CD4-positive, alpha-beta T cell (primary cell): ENCODE measurements around the gene PHF21B. TPM values are rescaled to one million over a fixed set of nuclear protein-coding genes. Genes with fewer than 3 reads are reported as not detected.

ENCODE experiments used
- ATAC-seq: fragments of 200-7000 bp; cut with Tn5 transposase; one replicate; pipeline ENCODE4 v1.10.0; 2022; ENCODE audit warnings: mild to moderate bottlenecking; ENCODE audit not compliant: poor library complexity
- CTCF ChIA-PET: fragments of 350-600 bp; sonication (Branson Sonifier 250); formaldehyde crosslinking; loops from one replicate; lab custom pipeline; 2021; ENCODE audit warnings: antibody characterized with exemption, inconsistent platforms; lab: Charles Lee
- POLR2A ChIA-PET: fragments of 350-600 bp; sonication (Branson Sonifier 250); formaldehyde crosslinking; loops from one replicate; lab custom pipeline; 2021; ENCODE audit warnings: antibody characterized with exemption, inconsistent platforms; lab: Charles Lee
- DNase-seq, 14 experiments: peaks; one replicate each; pipeline ENCODE4 v3.0.0-alpha.2; 2013 to 2020; ENCODE audit warnings: mixed read lengths in 2 of 14
- H3K27ac ChIP-seq, 2 donors: one replicate each; pipeline versions ENCODE4 v1.5.1 to v1.7.0; 2013; ENCODE audit warnings: low read length in 2 of 2, low read depth in 1 of 2, mild to moderate bottlenecking in 1 of 2
- H3K27me3 ChIP-seq, 2 experiments: 1 replicate in 1 of 2; 2 replicates in 1 of 2; pipeline versions ENCODE4 v1.6.1 to v1.7.0; 2013; ENCODE audit warnings: low read length in 2 of 2, control low read depth in 1 of 2, mild to moderate bottlenecking in 1 of 2, moderate library complexity in 1 of 2; ENCODE audit not compliant: insufficient read depth in 2 of 2, control insufficient read depth in 1 of 2
- H3K36me3 ChIP-seq: one replicate; pipeline ENCODE4 v1.6.1; 2013; ENCODE audit warnings: low read length, control low read depth; ENCODE audit not compliant: insufficient read depth
- H3K4me1 ChIP-seq: one replicate; pipeline ENCODE4 v1.6.1; 2013; ENCODE audit warnings: low read length, control low read depth; ENCODE audit not compliant: insufficient read depth
- H3K4me3 ChIP-seq: one replicate; pipeline ENCODE4 v1.5.1; 2013; ENCODE audit warnings: mild to moderate bottlenecking, low read length, moderate library complexity
- H3K9me3 ChIP-seq, 2 experiments: 1 replicate in 1 of 2; 2 replicates in 1 of 2; pipeline versions ENCODE4 v1.6.1 to v1.7.0; 2013; ENCODE audit warnings: low read length in 2 of 2, mild to moderate bottlenecking in 2 of 2, control low read depth in 1 of 2, moderate library complexity in 1 of 2; ENCODE audit not compliant: control insufficient read depth in 1 of 2, insufficient read depth in 1 of 2
- H3K27ac Mint-ChIP-seq: one replicate; pipeline ENCODE4 v1.8.0; 2020; ENCODE audit warnings: mixed read lengths
- H3K27me3 Mint-ChIP-seq: one replicate; pipeline ENCODE4 v1.8.0; 2021; ENCODE audit warnings: mixed read lengths
- H3K36me3 Mint-ChIP-seq: one replicate; pipeline ENCODE4 v1.8.0; 2021; ENCODE audit warnings: low read depth, mixed read lengths
- H3K4me1 Mint-ChIP-seq: one replicate; pipeline ENCODE4 v1.8.0; 2021; ENCODE audit warnings: low read depth, mixed read lengths
- H3K4me3 Mint-ChIP-seq: one replicate; pipeline ENCODE4 v1.8.0; 2020; ENCODE audit warnings: mild to moderate bottlenecking, mixed read lengths
- H3K9me3 Mint-ChIP-seq: one replicate; pipeline ENCODE4 v1.8.0; 2020; ENCODE audit warnings: mixed read lengths
- intact Hi-C, 2 experiments: fragments of 100-400 bp; cut with DNase I in 1 of 2; cut with micrococcal nuclease in 1 of 2; formaldehyde crosslinking; loops; one replicate each; pipeline versions ENCODE4 v1.15.1 to v1.9.0; 2023 to 2025; cut with DNase I, micrococcal nuclease
- total RNA-seq, 174 experiments: library from RNA in 2 of 174; stranded (reverse) in 2 of 174; gene quantifications; one replicate each; pipeline ENCODE4 v1.2.3 and lab custom pipeline; 2021 to 2026
- TF ChIP-seq, protein P1 (sequence below): fragments of 200-600 bp; IDR thresholded peaks from one replicate; pipeline ENCODE4 v1.8.0; 2022; ENCODE audit warnings: antibody characterized with exemption, mild to moderate bottlenecking

The PHF21B gene
- total RNA-seq, 2 experiments from 2014 or later: not detected

DNA sequence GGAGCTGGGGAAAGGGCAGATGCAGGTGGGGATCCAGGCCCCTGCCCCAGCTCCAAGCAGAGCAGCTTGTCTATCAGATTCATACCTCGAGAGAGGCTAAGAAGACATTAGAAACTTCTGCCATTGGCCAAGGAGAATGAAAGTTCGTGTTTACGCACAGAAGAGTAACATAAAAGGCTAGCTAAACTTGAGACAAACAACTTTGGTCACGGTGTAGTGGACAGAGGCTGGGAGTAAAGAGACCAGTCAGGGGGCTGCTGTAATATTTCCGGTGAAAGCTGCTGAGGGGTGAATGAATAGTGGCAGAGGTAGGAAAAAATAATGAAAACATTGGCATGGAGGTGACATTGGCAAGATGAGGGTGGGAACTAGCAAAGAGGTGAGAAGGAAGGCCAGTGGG, 22.9 kb downstream of the PHF21B start:
- TF ChIP-seq, protein P1, sequence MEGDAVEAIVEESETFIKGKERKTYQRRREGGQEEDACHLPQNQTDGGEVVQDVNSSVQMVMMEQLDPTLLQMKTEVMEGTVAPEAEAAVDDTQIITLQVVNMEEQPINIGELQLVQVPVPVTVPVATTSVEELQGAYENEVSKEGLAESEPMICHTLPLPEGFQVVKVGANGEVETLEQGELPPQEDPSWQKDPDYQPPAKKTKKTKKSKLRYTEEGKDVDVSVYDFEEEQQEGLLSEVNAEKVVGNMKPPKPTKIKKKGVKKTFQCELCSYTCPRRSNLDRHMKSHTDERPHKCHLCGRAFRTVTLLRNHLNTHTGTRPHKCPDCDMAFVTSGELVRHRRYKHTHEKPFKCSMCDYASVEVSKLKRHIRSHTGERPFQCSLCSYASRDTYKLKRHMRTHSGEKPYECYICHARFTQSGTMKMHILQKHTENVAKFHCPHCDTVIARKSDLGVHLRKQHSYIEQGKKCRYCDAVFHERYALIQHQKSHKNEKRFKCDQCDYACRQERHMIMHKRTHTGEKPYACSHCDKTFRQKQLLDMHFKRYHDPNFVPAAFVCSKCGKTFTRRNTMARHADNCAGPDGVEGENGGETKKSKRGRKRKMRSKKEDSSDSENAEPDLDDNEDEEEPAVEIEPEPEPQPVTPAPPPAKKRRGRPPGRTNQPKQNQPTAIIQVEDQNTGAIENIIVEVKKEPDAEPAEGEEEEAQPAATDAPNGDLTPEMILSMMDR: no peak
- no peak overlapping the region for H3K27ac ChIP-seq
- H3K9me3 ChIP-seq: peaks cover 0 to 13% of the 10 kb centered on the region in 2 experiments
- no peaks in the 10 kb centered on the region for H3K36me3 Mint-ChIP-seq
- intact Hi-C loops: no loop called here
- no peak for DNase-seq
- ChIA-PET CTCF (no interaction called here), POLR2A (no interaction called here)
- ATAC-seq: no peak
- H3K27me3 Mint-ChIP-seq: peaks cover 26% of the 10 kb centered on the region
- no peaks in the 10 kb centered on the region for H3K4me1 ChIP-seq
- no peaks in the 10 kb centered on the region for H3K36me3 ChIP-seq
- peaks cover 3% of the 10 kb centered on the region for H3K9me3 Mint-ChIP-seq
- H3K27me3 ChIP-seq: no peaks in the 10 kb centered on the region
- H3K4me3 Mint-ChIP-seq: no peak overlapping the region
- H3K27ac Mint-ChIP-seq: no peak overlapping the region
- H3K4me3 ChIP-seq: no peak overlapping the region
- H3K4me1 Mint-ChIP-seq: no peaks in the 10 kb centered on the region

DNA sequence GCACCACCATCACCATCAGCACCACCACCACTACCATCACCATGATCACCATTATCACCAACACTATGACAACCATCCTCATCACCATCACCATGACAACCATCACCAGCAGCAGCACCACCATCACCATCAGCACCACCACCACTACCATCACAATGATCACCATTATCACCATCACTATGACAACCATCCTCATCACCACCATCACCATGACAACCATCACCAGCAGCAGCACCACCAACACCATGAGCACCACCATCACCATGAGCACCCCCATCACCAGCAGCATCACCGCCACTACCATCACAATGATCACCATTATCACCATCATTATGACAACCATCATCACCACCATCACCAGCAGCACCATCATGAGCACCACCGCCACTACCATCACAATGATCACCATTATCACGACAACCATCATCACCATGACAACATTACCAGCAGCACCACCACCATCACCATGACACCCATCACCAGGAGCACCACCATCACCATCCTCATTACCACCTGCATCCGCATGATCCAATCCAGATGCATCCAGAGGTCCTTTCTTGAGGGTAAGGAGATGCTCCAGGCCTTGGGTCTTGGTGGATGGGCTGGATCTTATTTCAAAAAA, 23.8 kb downstream of the PHF21B start:
- intact Hi-C loops: loop anchor here in 1 of 2 experiments (2.0 kb wide), 1 partner anchor 31 kb away; no protein-coding TSS in a partner anchor
- H3K9me3 ChIP-seq: peaks cover 0 to 13% of the 10 kb centered on the region in 2 experiments
- DNase-seq (no peak), ATAC-seq (no peak)
- CTCF ChIA-PET: no interaction called here
- no peak overlapping the region for H3K27ac ChIP-seq
- H3K4me3 ChIP-seq: no peak overlapping the region
- TF ChIP-seq, protein P1: no peak
- no peaks in the 10 kb centered on the region for H3K36me3 Mint-ChIP-seq
- peaks cover 27% of the 10 kb centered on the region for H3K27me3 Mint-ChIP-seq
- no peak overlapping the region for H3K4me3 Mint-ChIP-seq
- H3K27me3 ChIP-seq: peaks cover 0 to 3% of the 10 kb centered on the region in 2 experiments
- peaks cover 3% of the 10 kb centered on the region for H3K9me3 Mint-ChIP-seq
- no peaks in the 10 kb centered on the region for H3K36me3 ChIP-seq
- H3K4me1 ChIP-seq: no peaks in the 10 kb centered on the region
- POLR2A ChIA-PET: no interaction called here
- no peak overlapping the region for H3K27ac Mint-ChIP-seq
- no peaks in the 10 kb centered on the region for H3K4me1 Mint-ChIP-seq

DNA sequence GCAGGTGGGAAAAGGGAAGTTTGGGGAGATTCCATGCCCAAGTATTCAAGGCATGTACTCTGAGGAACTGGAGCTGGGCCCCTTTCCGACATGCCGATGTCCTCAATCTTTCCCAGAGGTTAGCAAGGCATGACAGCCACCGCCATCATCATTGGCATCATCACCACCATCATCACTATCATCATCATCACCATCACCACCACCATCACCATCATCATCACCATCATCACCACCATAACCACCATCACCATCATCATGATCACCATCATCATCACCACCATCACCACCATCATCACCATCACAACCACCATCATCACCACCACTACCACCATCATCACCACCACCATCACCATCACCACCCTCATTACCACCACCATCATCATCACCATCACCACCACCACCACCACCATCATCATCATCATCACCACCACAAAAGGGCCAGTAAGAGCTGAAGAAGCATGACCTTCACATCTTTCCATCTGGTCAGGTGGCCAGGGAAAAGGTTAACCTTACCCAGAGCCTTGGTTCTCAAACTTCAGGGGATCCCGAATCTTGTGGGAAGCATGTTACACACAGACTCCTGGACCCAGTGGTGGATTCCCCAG, 25.8 kb downstream of the PHF21B start:
- Mint-ChIP-seq H3K36me3 (no peaks in the 10 kb centered on the region), H3K27me3 (peaks cover 26% of the 10 kb centered on the region), H3K4me1 (no peaks in the 10 kb centered on the region), H3K4me3 (no peak overlapping the region), H3K9me3 (peaks cover 3% of the 10 kb centered on the region), H3K27ac (no peak overlapping the region)
- TF ChIP-seq, protein P1: no peak
- ChIA-PET POLR2A (no interaction called here), CTCF (no interaction called here)
- H3K36me3 ChIP-seq: no peaks in the 10 kb centered on the region
- no peak overlapping the region for H3K4me3 ChIP-seq
- H3K9me3 ChIP-seq: peaks cover 0 to 20% of the 10 kb centered on the region in 2 experiments
- H3K4me1 ChIP-seq: no peaks in the 10 kb centered on the region
- H3K27me3 ChIP-seq: peaks cover 0 to 5% of the 10 kb centered on the region in 2 experiments
- DNase-seq (no peak), ATAC-seq (no peak)
- H3K27ac ChIP-seq: no peak overlapping the region
- intact Hi-C loops: loop anchor here in 1 of 2 experiments (2.0 kb wide), 1 partner anchor 29 kb away; no protein-coding TSS in a partner anchor
